H1 (cell line): ENCODE data around the gene TSC2. TPM values are rescaled to one million over a fixed set of nuclear protein-coding genes. Genes with fewer than 3 reads are reported as not detected.

Source experiments
- CTCF ChIA-PET: fragments of 300-600 bp; sonication (Branson Sonifier 250); formaldehyde crosslinking; loops from one replicate; lab custom pipeline; 2021; ENCODE audit not compliant: partially characterized antibody; lab: Charles Lee
- POLR2A ChIA-PET: fragments of 300-600 bp; sonication (Branson Sonifier 250); formaldehyde crosslinking; loops from one replicate; lab custom pipeline; 2021; ENCODE audit warnings: inconsistent platforms; ENCODE audit not compliant: partially characterized antibody; lab: Charles Lee
- DNase-seq, 2 experiments: peaks; one replicate each; pipeline versions ENCODE4 v3.0.0 to v3.0.0-alpha.2; 2010 to 2022; ENCODE audit warnings: low spot score in 2 of 2, low read depth in 1 of 2, mixed read lengths in 1 of 2
- FAIRE-seq: peaks from 2 replicates; lab custom pipeline; 2011; peaks lifted over from hg19 to GRCh38; lab: Jason Lieb, UNC
- H2AFZ ChIP-seq: 2 replicates; pipeline ENCODE4 v1.8.1; 2012; ENCODE audit warnings: low read length, inconsistent platforms
- H2AK5ac ChIP-seq: 2 replicates; pipeline ENCODE4 v1.6.1; 2013; ENCODE audit warnings: low read depth, low read length
- H2BK120ac ChIP-seq: replicated peaks from 2 replicates; pipeline ENCODE3; 2013; ENCODE audit warnings: low read depth, low read length, inconsistent platforms
- H2BK12ac ChIP-seq: 2 replicates; pipeline ENCODE4 v1.6.1; 2013; ENCODE audit warnings: low read depth, low read length
- H2BK15ac ChIP-seq: 2 replicates; pipeline ENCODE4 v1.6.1; 2013; ENCODE audit warnings: low read length
- H2BK20ac ChIP-seq: 2 replicates; pipeline ENCODE4 v1.6.1; 2013; ENCODE audit warnings: low read length
- H2BK5ac ChIP-seq: 2 replicates; pipeline ENCODE4 v1.6.1; 2013; ENCODE audit warnings: low read depth, low read length
- H3K14ac ChIP-seq: 2 replicates; pipeline ENCODE4 v1.6.1; 2013; ENCODE audit warnings: inconsistent platforms; ENCODE audit not compliant: insufficient read length
- H3K18ac ChIP-seq: 2 replicates; pipeline ENCODE4 v1.6.1; 2013; ENCODE audit warnings: low read length; ENCODE audit errors: extremely low read depth
- H3K23ac ChIP-seq: 2 replicates; pipeline ENCODE4 v1.6.1; 2013; ENCODE audit warnings: inconsistent platforms; ENCODE audit not compliant: insufficient read length
- H3K23me2 ChIP-seq: 2 replicates; pipeline ENCODE4 v1.6.1; 2013; ENCODE audit warnings: low read depth, low read length
- H3K27ac ChIP-seq: 2 replicates; pipeline ENCODE4 v1.6.1; 2011; ENCODE audit warnings: low read depth, low read length, inconsistent platforms
- H3K27me3 ChIP-seq, 4 experiments: replicated peaks in 1 of 4; 1 replicate in 1 of 4; 2 replicates in 3 of 4; pipeline versions ENCODE4 v1.6.1 to v1.8.1; 2011 to 2013; ENCODE audit warnings: low read length in 3 of 4, mild to moderate bottlenecking in 3 of 4, inconsistent platforms in 2 of 4, mixed read lengths in 2 of 4, moderate library complexity in 1 of 4; ENCODE audit not compliant: control insufficient read depth in 3 of 4, insufficient read depth in 3 of 4; ENCODE audit errors: extremely low read depth in 1 of 4
- H3K36me3 ChIP-seq, 4 experiments: 2 replicates each; pipeline versions ENCODE4 v1.6.1 to v1.8.1; 2011 to 2013; ENCODE audit warnings: mild to moderate bottlenecking in 4 of 4, low read length in 3 of 4, moderate library complexity in 2 of 4, control low read depth in 1 of 4, inconsistent platforms in 1 of 4; ENCODE audit not compliant: insufficient read depth in 4 of 4, control insufficient read depth in 2 of 4
- H3K4ac ChIP-seq: replicated peaks from 2 replicates; pipeline ENCODE3; 2013; ENCODE audit warnings: low read length, low read depth, mixed read lengths, inconsistent platforms; ENCODE audit not compliant: insufficient read length
- H3K4me1 ChIP-seq, 4 experiments: replicated peaks in 1 of 4; 1 replicate in 1 of 4; 2 replicates in 3 of 4; pipeline versions ENCODE4 v1.6.1 to v1.8.1; 2011 to 2013; ENCODE audit warnings: low read length in 3 of 4, inconsistent platforms in 2 of 4, mixed read lengths in 1 of 4; ENCODE audit not compliant: insufficient read depth in 4 of 4, control insufficient read depth in 3 of 4
- H3K4me2 ChIP-seq, 2 experiments: 2 replicates each; pipeline versions ENCODE4 v1.6.1 to v1.8.1; 2011 to 2013; ENCODE audit warnings: low read depth in 2 of 2, low read length in 2 of 2, control low read depth in 1 of 2, inconsistent platforms in 1 of 2, mild to moderate bottlenecking in 1 of 2; ENCODE audit not compliant: insufficient read depth in 1 of 2
- H3K4me3 ChIP-seq, 4 experiments: fragments of 200-600, 300-600 bp in 1 of 4; sonication (generic), shearing (Covaris generic), sonication (Bioruptor Twin) in 1 of 4; 2 replicates each; pipeline versions ENCODE4 v1.5.1 to v1.8.1; 2011 to 2016; ENCODE audit warnings: low read length in 4 of 4, low read depth in 3 of 4, control low read depth in 2 of 4, inconsistent platforms in 2 of 4, mild to moderate bottlenecking in 2 of 4, mixed read lengths in 1 of 4, moderate library complexity in 1 of 4; ENCODE audit not compliant: insufficient read depth in 2 of 4; ENCODE audit errors: extremely low read depth in 1 of 4
- H3K56ac ChIP-seq: replicated peaks from 2 replicates; pipeline ENCODE3; 2013; ENCODE audit warnings: low read depth, mild to moderate bottlenecking, mixed read lengths, low read length, inconsistent platforms; ENCODE audit not compliant: insufficient read length
- H3K79me1 ChIP-seq: 2 replicates; pipeline ENCODE4 v1.6.1; 2013; ENCODE audit warnings: low read depth, low read length, control low read depth
- H3K79me2 ChIP-seq, 2 experiments: 2 replicates each; pipeline versions ENCODE4 v1.6.1 to v1.8.1; 2012 to 2013; ENCODE audit warnings: low read length in 2 of 2, mild to moderate bottlenecking in 2 of 2, inconsistent platforms in 1 of 2; ENCODE audit not compliant: insufficient read depth in 2 of 2, control insufficient read depth in 1 of 2
- H3K9ac ChIP-seq, 4 experiments: replicated peaks in 1 of 4; 1 replicate in 1 of 4; 2 replicates in 3 of 4; pipeline versions ENCODE4 v1.6.1 to v1.8.1; 2011 to 2013; ENCODE audit warnings: low read depth in 3 of 4, low read length in 3 of 4, control low read depth in 2 of 4, mild to moderate bottlenecking in 2 of 4, moderate library complexity in 2 of 4, inconsistent platforms in 1 of 4; ENCODE audit errors: extremely low read depth in 1 of 4
- H3K9me3 ChIP-seq, 2 experiments: 2 replicates each; pipeline versions ENCODE4 v1.6.1 to v1.8.1; 2012 to 2013; ENCODE audit warnings: mild to moderate bottlenecking in 2 of 2, moderate library complexity in 2 of 2, control low read depth in 1 of 2, inconsistent platforms in 1 of 2, low read depth in 1 of 2, low read length in 1 of 2, mixed read lengths in 1 of 2; ENCODE audit not compliant: insufficient read depth in 2 of 2
- H4K20me1 ChIP-seq, 2 experiments: replicated peaks in 1 of 2; 2 replicates each; pipeline versions ENCODE3 to v1.8.1; 2011 to 2013; ENCODE audit warnings: inconsistent platforms in 2 of 2, low read length in 2 of 2, mild to moderate bottlenecking in 1 of 2; ENCODE audit not compliant: insufficient read depth in 2 of 2, control insufficient read depth in 1 of 2
- H4K5ac ChIP-seq: 2 replicates; pipeline ENCODE4 v1.6.1; 2013; ENCODE audit warnings: low read length, low read depth, mixed read lengths, inconsistent platforms; ENCODE audit not compliant: insufficient read length
- H4K8ac ChIP-seq: 2 replicates; pipeline ENCODE4 v1.8.0; 2013; ENCODE audit warnings: mild to moderate bottlenecking, moderate library complexity, low read length, inconsistent platforms; ENCODE audit not compliant: insufficient read depth; ENCODE audit errors: extremely low read depth
- H4K91ac ChIP-seq: replicated peaks from 2 replicates; pipeline ENCODE3; 2013; ENCODE audit warnings: low read length, mixed read lengths, inconsistent platforms; ENCODE audit not compliant: insufficient read length
- BRCA1 ChIP-seq: IDR thresholded peaks from 2 replicates; pipeline ENCODE4 v1.6.1; 2012; ENCODE audit warnings: low read depth, low read length, improper control_type of control experiment
- FOSL1 ChIP-seq: IDR thresholded peaks from 2 replicates; pipeline ENCODE4 v1.6.1; 2011; ENCODE audit warnings: mild to moderate bottlenecking, low read depth, low read length, moderate library complexity; ENCODE audit not compliant: insufficient read depth
- JUN ChIP-seq: IDR thresholded peaks from 2 replicates; pipeline ENCODE4 v1.6.1; 2011; ENCODE audit warnings: low read depth, mild to moderate bottlenecking, improper control_type of control experiment, low read length
- KDM5A ChIP-seq: fragments of 200-600 bp; IDR thresholded peaks from 2 replicates; pipeline ENCODE4 v1.7.1; 2012; ENCODE audit warnings: mild to moderate bottlenecking, low read length, inconsistent platforms, mixed read lengths
- POLR2AphosphoS5 ChIP-seq: IDR thresholded peaks from 2 replicates; pipeline ENCODE4 v1.6.1; 2011; ENCODE audit warnings: low read depth, low read length
- SIRT6 ChIP-seq: IDR thresholded peaks from one replicate; pipeline ENCODE4 v1.7.1; 2012; ENCODE audit warnings: low read length, inconsistent platforms
- SP1 ChIP-seq: IDR thresholded peaks from 2 replicates; pipeline ENCODE4 v1.6.1; 2011; ENCODE audit warnings: low read depth, low read length
- TCF12 ChIP-seq: IDR thresholded peaks from 2 replicates; pipeline ENCODE4 v1.6.1; 2011; ENCODE audit warnings: low read depth, mild to moderate bottlenecking, low read length
- WGBS, 2 experiments: shearing (Covaris generic) in 1 of 2; methylation state at CpG; one replicate each; pipeline versions ENCODE4 v1.1.6 to v1.1.7; 2013 to 2015; ENCODE audit warnings: low lambda C conversion rate in 2 of 2, mixed read lengths in 2 of 2, inconsistent platforms in 1 of 2, low coverage in 1 of 2, missing lambda C conversion rate in 1 of 2; ENCODE audit not compliant: insufficient replicate concordance in 2 of 2, insufficient coverage in 1 of 2, insufficient read length in 1 of 2; ENCODE audit errors: extremely low coverage in 1 of 2, missing lambda C conversion rate in 1 of 2; 5-methylcytosine and 5-hydroxymethylcytosine counted together
- polyA plus RNA-seq, 7 experiments: library from polyadenylated mRNA; depleted of rRNA in 3 of 7; stranded (reverse) in 5 of 7; unstranded in 2 of 7; fragments of >200 nt in 5 of 7; fragments of 200-250 nt in 2 of 7; gene quantifications; 1 replicate in 5 of 7; 2 replicates in 1 of 7; 4 replicates in 1 of 7; pipeline versions ENCODE4 v1.2.1 to v1.2.3, GENCODE V29; 2011 to 2013; ENCODE audit warnings: missing spikeins in 2 of 7, mixed read lengths in 2 of 7
- total RNA-seq: library from RNA; stranded (reverse); fragmentation: NEBNext Ultra II Directional; extraction: Animal tissue kit (Norgen Biotek cat#: 25700); gene quantifications from 2 replicates; pipeline ENCODE4 v1.2.1, GENCODE V29; 2021
- TF ChIP-seq, protein P1 (sequence below): IDR thresholded peaks from 2 replicates; pipeline ENCODE4 v1.6.1; 2011; ENCODE audit warnings: low read depth, mild to moderate bottlenecking, low read length; ENCODE audit not compliant: insufficient read depth

Gene TSC2
- total and polyA plus RNA-seq, 2 of the 8 experiments (the other 6 are each of a cell fraction or from before 2014, with no cell fraction given) = 65.9 to 96.6 TPM

DNA sequence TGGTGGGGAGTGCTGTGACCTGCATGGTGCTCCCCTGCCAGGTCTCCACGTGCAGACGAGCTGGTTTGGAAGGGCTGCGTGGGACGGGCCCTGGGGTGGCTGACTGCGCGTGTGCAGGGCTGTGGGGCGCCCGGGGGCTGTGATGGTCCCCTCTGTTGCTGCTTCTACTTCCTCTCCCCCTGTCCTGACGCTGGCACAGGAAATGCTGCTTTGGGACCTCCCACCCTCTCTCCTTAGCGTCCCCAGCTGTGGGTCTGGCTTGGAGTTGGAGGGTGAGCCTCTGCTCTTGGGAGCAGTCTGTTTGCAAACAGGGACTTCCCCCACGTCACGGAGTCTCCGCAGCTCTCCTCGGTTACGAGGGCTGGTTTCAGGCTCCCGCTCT is 35.2 kb downstream of the TSC2 start:
- peaks cover 0 to 32% (median 2%) of the 10 kb centered on the region in 4 experiments; a peak in 5 of 8 replicates for H3K36me3 ChIP-seq
- 88% methylated on average over 11 of the region's 16 CpGs; no CpG with 5 or more reads in 1 of the 2 experiments for WGBS, 2 experiments
- H3K18ac ChIP-seq = no peak overlapping the region
- no peaks in the 10 kb centered on the region for H3K79me1 ChIP-seq
- H4K20me1 ChIP-seq = peaks cover 4 to 8% of the 10 kb centered on the region in 2 experiments
- no peak overlapping the region for H2BK120ac ChIP-seq
- no peak overlapping the region for H3K56ac ChIP-seq
- ChIA-PET POLR2A (interaction anchor here (1.0 to 8.8 kb wide), 4 partner anchors 8 to 79 kb away, joined by 3 to 50 read pairs (median 4); no protein-coding TSS in a partner anchor), CTCF (interaction anchor here (0.8 to 3.2 kb wide), 6 partner anchors 12 to 79 kb away, joined by 3 to 15 read pairs (median 4); no protein-coding TSS in a partner anchor)
- H2BK15ac ChIP-seq = no peak overlapping the region
- H3K79me2 ChIP-seq = no peaks in the 10 kb centered on the region
- H3K9ac ChIP-seq = no peak overlapping the region
- H3K27me3 ChIP-seq = no peaks in the 10 kb centered on the region
- H2BK5ac ChIP-seq = no peak overlapping the region
- no peaks in the 10 kb centered on the region for H3K9me3 ChIP-seq
- H3K4me2 ChIP-seq = no peak overlapping the region
- H2AFZ ChIP-seq = no peak overlapping the region
- no peak overlapping the region for H4K5ac ChIP-seq
- DNase-seq (no peak), FAIRE-seq (no peak)
- no peak overlapping the region for H3K27ac ChIP-seq
- H4K91ac ChIP-seq = no peak overlapping the region
- H3K4me3 ChIP-seq = no peak overlapping the region
- H2AK5ac ChIP-seq = no peak overlapping the region
- no peak overlapping the region for H3K14ac ChIP-seq
- no peaks in the 10 kb centered on the region for H3K23me2 ChIP-seq
- no peak overlapping the region for H3K23ac ChIP-seq
- H2BK20ac ChIP-seq = no peak overlapping the region
- no peak for TF ChIP-seq TCF12
- no peak for TF ChIP-seq POLR2AphosphoS5
- no peak for TF ChIP-seq SIRT6
- TF ChIP-seq BRCA1 = no peak
- TF ChIP-seq JUN = no peak
- TF ChIP-seq SP1 = no peak
- TF ChIP-seq KDM5A = no peak
- TF ChIP-seq FOSL1 = no peak
- TF ChIP-seq, protein P1, sequence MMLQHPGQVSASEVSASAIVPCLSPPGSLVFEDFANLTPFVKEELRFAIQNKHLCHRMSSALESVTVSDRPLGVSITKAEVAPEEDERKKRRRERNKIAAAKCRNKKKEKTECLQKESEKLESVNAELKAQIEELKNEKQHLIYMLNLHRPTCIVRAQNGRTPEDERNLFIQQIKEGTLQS = no peak
- 0 out of 2 replicates have a peak overlapping the region, but pooled peaks have one; percentile 51 for H4K8ac ChIP-seq
- no peak overlapping the region for H3K4ac ChIP-seq
- H3K4me1 ChIP-seq = no peaks in the 10 kb centered on the region
- H2BK12ac ChIP-seq = no peak overlapping the region
